Measurements from ENCODE around the gene PCGF3.

DNA sequence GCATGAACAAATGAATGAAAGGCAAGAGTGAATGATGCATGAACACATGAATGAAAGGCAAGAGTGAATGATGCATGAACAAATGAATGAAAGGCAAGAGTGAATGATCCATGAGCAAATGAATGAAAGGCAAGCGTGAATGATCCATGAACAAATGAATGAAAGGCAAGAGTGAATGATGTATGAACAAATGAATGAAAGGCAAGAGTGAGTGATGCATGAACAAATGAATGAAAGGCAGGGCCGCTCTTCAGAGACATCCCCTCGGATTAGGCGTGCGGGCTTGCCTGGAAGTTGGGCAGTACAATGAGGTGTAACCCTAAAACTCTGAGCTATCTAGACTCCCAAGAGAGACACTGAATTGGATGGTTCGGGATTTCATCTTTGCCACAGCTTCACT, 3.7 kb downstream of the PCGF3 start:
- TF ChIP-seq, protein P1, sequence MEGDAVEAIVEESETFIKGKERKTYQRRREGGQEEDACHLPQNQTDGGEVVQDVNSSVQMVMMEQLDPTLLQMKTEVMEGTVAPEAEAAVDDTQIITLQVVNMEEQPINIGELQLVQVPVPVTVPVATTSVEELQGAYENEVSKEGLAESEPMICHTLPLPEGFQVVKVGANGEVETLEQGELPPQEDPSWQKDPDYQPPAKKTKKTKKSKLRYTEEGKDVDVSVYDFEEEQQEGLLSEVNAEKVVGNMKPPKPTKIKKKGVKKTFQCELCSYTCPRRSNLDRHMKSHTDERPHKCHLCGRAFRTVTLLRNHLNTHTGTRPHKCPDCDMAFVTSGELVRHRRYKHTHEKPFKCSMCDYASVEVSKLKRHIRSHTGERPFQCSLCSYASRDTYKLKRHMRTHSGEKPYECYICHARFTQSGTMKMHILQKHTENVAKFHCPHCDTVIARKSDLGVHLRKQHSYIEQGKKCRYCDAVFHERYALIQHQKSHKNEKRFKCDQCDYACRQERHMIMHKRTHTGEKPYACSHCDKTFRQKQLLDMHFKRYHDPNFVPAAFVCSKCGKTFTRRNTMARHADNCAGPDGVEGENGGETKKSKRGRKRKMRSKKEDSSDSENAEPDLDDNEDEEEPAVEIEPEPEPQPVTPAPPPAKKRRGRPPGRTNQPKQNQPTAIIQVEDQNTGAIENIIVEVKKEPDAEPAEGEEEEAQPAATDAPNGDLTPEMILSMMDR (IDR thresholded peaks at IDR 0.05; ENCODE audit: low read depth, low read length): no peak
- no peak for TF ChIP-seq EZH2phosphoT487 (IDR thresholded peaks at IDR 0.05; ENCODE audit: low read depth)

All from OCI-LY3 (cell line).